Medulla oblongata (tissue), 1 donor: ENCODE results near the gene MIEF1.

Experiments
- DNase-seq: peaks from one replicate; pipeline ENCODE4 v3.0.0-alpha.2; 2015; ENCODE audit errors: extremely low spot score

Gene MIEF1

GRCh38 chr22:39528080-39528661 lies 26.1 kb downstream of the MIEF1 start:
- no peak for DNase-seq

GRCh38 chr22:39528681-39529486 lies 26.8 kb downstream of the MIEF1 start:
- peak; percentile 93 for DNase-seq

- DNase-seq = no peak
These were observed 27.4 kb downstream of the MIEF1 start for GRCh38 chr22:39529487-39529851.

DNA sequence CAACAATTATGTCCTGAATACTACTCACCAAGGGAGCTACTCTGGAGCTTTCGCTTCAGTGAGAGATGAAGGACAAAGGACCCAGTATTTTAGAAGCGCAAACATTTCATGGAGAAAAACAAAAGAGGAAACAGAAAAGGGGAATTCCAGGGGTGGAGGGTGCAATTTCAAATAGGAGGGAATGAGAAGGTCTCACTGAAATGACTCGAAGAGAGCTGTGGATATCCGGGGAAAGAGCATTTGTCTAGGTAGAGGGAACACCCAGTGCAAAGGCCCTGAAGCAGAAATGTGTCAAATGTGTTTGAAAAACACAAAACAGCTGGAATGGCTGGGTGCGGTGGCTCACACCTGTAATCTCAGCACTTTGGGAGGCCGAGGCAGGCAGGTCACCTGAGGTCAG lies 28.0 kb downstream of the MIEF1 start:
- DNase-seq = no peak

- DNase-seq = no peak
These were observed 28.7 kb downstream of the MIEF1 start for GRCh38 chr22:39530692-39531331.

DNA sequence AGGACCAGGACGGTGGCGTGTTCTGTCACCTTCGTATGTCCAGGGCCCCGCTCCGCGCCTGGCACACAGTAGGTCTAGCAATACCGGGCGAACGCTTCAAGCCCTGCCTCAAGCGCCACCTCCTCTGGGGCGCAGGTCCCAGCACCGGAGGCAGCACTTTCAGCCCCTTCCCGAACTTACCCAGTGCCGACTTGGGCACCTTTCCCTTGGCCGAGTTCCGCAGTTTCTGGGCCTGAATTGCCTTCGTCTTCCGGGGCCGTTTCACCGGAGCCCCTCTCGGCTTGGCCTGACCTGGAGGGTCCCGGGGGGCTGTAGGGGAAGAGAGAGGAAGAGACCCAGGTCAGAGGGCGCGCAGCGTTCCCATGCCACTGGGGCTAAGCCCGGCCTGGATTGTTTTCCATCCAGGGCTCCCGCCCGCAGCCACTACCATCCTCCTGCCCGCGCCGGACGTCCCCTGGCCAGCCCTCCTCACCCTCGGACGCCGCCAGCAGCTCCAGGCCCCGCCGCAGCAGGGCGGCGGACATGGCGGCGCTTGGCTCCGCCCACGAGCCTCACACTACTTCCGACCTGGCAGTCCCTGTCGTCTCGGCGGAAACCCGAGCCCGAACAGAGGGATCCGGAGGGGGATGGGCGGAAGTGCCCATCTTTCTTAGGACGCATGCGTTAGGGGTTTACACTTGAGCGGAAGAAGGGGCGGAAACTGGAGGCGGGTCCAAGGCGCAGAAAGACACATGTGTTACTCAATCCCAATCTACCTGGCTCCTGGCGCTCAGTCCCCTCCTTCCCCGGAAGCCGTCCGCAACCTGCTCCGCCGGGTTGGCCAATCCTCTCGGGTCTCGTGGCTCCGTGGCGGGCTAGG lies 30.4 kb downstream of the MIEF1 start, which contains the start of gene RPS19BP1:
TSS of gene RPS19BP1 (minus strand) at position 534 of the 859 bp plus-strand sequence. CDS start at position 524, 10 bp downstream.
- DNase-seq = peak; percentile 99

DNA sequence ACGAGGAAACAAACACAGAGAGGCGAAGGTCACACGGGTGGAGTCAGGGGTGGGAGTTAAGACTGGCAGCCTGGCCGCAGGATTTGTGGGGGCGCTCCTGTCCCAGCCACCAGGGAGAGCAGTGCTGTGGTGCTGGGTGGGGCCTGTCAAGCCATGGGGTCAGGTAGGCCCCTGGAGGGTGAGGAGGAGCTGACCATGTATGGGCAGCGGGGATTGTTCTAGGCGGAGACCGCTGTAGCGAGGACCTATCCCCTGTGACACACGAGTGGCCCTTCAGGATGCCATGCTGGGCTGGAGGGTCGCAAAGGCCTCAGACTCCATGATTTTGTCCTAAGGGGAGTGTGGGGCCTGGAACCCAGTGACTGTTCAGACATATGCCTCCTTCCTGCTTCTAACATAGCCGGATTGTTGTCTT lies 32.0 kb downstream of the MIEF1 start:
- DNase-seq = no peak

- peak; percentile 74 for DNase-seq
These were observed 32.7 kb downstream of the MIEF1 start for GRCh38 chr22:39534591-39535356.

DNA sequence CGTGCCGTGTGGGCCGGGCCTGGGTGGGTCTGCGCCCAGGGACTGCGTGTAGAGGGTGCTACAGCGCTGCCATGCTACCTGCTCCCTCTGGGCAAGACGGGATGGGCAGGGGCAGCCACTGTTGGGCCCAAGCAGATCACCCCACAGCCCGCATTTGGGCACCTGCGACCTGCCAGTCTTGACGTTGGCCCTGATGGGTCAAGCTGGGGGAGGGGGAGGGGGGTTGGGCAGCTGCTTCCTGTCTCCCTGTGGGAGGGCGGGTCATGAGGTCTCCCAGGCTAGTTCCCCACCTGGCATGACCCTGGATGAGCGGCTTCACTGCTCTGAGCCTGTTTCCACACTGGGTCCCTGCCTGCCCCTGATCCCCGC lies 33.3 kb downstream of the MIEF1 start:
- DNase-seq = peak; percentile 1

DNA sequence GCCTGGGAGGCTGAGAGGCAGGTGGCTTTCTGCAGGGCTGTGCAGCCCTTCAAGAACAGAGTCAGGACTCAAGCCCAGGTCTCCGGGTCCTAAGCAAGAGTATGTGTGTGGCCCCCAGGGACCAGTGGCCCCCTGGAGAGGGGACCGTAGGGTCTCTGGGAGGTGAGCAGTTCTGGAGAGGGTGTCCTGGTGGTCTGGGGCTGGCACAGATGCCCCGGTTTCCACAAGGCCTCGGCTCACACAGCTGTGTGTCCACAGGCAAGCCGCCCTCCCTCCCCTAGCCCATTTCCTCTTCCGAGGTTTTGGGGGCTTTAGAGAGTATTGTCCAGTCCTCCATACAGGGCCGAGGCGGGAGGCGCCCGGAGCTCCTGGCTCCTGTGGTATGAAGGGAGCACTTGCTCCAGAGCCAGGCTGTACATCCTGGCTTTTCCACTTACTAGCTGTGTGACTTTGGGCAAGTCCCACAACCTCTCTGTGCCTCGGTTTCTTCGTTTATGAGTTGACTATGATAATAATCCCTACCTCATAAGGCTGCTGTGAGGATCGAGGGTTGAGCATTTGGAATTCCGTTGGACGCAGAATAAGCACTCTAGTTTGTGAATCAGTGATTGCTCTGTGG lies 33.9 kb downstream of the MIEF1 start:
- peak; percentile 1 for DNase-seq

- no peak for DNase-seq
These were observed 34.6 kb downstream of the MIEF1 start for GRCh38 chr22:39536711-39537110.

GRCh38 chr22:39537975-39538374 lies 35.9 kb downstream of the MIEF1 start:
- DNase-seq = no peak

GRCh38 chr22:39543095-39543494 lies 41.0 kb downstream of the MIEF1 start:
- no peak for DNase-seq

DNA sequence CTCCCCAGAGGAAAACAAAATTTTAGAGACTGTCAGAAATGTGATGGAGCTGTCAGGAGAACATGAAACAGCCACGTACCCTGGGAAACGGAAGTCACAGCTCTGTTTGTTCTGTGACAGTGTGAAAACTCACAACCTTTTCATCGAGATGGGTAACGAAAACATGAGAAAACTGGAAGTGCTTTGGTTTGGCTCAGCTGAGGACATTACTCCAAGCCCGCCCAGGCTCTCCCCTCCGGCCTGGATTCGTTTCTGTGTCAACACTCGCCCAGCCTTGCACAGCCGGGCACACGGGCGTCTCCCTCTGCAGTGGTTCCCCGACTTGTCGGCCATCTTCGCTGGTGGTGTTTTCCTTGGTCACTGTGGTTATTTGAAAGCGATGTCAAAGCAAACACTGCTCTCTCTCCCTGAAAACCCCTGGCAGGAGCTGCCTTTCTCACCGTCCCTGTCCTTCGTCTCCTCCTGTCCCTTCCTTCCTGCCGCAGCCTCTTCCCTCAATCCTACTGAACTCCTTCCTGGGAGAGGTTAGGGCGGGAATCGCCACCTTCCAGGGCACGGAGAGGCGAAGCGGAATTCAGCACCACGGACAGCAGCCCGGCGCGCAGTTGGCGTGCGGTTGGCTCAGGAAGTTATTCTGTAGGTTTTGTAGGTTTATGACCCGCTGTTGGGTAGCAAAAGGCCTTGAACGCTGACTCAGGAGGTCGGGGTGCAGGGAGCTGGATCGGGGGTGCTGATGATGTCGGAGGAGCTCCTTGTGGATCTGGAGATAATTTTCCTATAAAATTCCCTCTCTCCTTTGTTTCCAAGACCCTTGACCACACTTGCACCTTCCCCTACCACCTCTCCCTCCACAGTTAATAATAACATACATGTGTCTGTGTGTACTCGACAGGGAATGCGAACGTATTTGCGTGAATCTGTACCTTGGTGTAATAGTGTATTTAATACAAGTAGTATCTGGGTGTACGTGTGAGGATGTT lies 43.6 kb downstream of the MIEF1 start:
- DNase-seq = no peak

DNA sequence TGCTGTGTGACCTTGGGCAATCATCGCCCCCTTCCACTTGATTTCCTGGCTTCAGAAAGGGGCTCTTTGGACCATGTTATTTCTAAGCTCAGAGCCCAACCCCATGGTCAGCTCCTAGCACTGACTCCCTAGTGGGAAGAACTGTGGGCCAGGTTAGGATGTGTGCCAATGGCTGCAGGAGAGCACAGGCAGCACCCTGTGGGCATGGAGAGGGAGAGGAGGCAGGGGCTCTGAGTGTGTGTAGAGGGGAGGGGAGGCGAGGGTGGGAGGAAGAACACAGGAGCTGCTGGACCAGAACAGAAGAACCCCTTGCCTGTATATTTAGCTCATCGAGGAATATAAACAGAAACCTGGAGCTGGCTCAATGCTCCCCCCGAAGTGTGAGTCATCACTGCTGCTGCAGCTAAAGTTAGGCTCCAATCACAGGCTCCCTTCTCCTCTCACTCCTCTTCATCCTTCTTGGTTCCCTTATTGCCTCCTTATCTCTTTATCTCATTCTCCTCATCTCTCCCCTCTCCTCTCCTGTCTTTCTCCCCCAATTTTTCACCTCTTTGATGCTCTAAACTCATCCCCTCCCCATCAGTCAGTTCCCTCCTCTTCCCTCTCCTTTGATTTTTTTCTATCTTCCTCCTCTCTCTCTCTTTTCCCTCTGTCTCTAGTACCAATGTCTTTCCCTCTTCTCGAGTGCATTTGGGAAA lies 44.9 kb downstream of the MIEF1 start:
- no peak for DNase-seq

- no peak for DNase-seq
These were observed 45.5 kb downstream of the MIEF1 start for GRCh38 chr22:39547587-39547947.

- no peak for DNase-seq
These were observed 51.3 kb downstream of the MIEF1 start for GRCh38 chr22:39553429-39553828.

DNA sequence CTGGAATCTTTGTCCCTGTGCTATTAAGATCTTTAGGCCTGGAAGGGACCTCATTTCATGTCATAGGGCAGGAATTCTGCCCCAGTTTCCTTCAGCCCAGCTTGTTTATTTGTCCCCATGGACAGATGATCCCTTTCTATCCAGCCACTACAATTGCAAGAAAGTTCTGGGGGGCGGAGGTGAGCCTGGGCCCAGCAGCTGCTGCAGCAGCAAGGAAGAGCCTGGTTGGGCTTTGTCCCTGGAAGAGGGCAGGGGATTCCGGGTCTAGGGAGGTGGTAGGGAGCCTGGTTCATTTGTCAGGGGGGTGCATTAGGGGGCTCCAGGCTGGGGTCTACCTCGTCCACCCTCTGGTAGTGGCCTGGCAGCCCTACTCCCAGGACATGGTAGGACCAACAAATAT lies 52.1 kb downstream of the MIEF1 start:
- DNase-seq = no peak
